ENCODE measurements around the gene PANK3.

- no peak for TF ChIP-seq ZNF143 (CRISPR knock-in tag; IDR thresholded peaks at IDR 0.05)
- TF ChIP-seq MNT (conservative IDR thresholded peaks at IDR 0.05), result no peak
- TF ChIP-seq FOXA1 (IDR thresholded peaks at IDR 0.05; ENCODE audit: borderline replicate concordance), result no peak
Observed at GRCh38 chr5:168609806-168610482, 30.8 kb upstream of the PANK3 start.

Data from K562 (cell line).